HG03558 (cell line): ENCODE data around the gene PAGE1.
"Not testable (repeated sequence)": the region's sequence is repeated elsewhere in the genome, so short reads cannot be mapped to it uniquely, and the experiment has no call there.

Source experiments
- ATAC-seq: cut with Tn5 transposase; IDR thresholded peaks from one replicate; pipeline ENCODE4 v1.9.1; 2021; ENCODE audit warnings: moderate number of reproducible peaks; ENCODE audit not compliant: unreplicated experiment; ENCODE audit errors: extremely low read depth

The PAGE1 gene, protein sequence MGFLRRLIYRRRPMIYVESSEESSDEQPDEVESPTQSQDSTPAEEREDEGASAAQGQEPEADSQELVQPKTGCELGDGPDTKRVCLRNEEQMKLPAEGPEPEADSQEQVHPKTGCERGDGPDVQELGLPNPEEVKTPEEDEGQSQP

DNA sequence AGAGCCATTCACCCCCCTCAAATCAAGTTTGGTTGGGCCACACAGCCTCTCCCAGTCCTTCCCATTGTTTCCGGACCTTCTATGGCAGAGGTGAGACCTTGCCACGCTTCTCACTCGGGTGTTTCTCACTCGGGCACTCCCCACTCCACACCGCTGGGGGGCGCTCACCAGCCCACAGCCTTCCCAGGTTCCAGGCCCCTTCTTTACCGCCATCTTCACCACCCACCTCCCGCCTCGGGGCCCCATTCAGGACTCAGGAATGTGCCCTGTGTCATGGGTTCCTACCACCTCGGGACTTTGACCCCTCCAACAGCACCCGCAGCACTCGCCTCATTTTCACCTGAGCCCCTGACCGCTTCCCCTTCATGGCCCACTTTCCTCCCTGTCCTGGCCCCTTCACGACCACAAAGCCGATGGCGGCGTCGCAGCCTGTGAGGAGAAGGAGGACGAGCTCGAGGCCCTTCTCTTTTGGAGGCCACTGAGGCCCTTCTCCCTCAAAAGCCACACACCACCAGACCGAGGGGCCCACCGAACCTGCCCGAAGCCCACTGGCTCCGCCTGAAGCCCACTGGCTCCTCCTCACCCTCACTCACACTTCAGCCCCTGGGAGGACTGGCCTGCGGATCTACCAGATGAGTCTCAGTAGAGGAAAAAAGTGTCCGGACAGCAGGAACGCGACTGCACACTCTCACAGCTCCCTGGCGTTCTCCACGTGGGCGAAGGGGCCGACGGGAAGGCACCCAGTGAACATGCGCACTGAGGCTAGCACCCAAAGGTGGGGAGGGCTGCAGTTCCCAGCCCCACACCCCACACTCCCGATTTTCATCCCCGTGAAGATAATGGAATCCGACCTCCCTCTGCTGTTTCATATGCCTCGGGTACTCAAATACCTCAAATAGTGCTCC is at the start of gene PAGE1:
PAGE1 (minus strand) TSS at position 709 of the 905 bp plus-strand sequence. CDS start 1,214 bp downstream, outside the sequence.
- no peak for ATAC-seq

DNA sequence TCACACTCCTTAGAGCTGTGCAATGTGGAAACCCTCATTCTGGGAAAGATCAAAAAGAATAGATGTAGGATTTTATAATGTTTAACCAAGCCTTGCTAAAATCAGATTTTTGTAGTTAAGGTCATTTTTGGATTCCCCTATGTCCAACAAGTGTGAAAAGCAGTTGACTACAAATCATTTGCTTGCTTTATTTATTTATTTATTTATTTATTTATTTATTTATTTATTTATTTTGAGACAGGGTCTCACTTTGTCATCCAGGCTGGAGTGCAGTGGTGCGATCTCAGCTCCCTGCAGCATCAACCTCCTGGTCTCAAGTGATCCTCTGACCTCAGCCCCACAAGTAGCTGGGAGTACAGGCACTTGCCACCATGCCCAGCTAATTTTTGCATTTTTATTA is 45.7 kb upstream of the PAGE1 start:
- ATAC-seq = not testable (repeated sequence)

DNA sequence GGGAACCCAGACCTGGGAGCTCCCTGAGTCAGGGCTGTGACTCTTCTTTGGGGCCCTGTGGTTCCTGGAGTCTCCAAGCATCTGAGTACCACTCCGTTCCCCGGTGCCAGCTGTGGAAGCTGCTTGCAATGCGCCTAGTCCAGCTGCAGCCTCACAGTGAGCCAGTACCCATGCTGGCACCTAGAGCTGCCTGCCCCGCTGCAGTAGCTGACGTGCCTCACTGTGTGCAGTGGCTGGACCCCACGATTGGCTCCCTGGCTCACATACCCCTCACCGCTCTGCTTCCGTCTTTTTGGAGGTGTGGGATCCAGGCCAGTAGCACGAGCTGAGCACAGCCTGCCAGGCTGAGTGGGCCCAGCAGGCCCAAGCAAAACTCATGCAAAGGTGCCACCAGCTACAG is 32.1 kb upstream of the PAGE1 start:
- ATAC-seq = no peak

DNA sequence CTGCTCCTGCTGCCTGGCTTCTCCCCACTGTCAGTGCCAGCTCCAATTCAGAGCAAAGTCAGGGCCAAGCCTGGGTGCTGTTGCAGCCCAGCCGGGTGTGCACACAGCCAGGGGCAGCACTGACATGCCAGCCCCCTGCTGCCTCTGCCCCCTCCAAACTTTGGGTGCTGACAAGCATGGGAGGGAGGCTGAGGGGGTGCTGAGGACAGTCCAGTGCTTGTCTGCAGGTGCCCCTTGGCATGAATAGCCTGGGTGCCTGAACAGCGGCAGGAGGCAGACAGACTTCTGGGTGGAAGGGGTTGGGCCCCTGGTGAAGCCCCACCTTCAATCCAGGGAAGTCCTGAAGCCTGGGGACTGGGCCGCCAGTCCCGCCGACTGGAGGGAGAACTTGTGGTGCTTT is 31.2 kb upstream of the PAGE1 start:
- no peak for ATAC-seq

DNA sequence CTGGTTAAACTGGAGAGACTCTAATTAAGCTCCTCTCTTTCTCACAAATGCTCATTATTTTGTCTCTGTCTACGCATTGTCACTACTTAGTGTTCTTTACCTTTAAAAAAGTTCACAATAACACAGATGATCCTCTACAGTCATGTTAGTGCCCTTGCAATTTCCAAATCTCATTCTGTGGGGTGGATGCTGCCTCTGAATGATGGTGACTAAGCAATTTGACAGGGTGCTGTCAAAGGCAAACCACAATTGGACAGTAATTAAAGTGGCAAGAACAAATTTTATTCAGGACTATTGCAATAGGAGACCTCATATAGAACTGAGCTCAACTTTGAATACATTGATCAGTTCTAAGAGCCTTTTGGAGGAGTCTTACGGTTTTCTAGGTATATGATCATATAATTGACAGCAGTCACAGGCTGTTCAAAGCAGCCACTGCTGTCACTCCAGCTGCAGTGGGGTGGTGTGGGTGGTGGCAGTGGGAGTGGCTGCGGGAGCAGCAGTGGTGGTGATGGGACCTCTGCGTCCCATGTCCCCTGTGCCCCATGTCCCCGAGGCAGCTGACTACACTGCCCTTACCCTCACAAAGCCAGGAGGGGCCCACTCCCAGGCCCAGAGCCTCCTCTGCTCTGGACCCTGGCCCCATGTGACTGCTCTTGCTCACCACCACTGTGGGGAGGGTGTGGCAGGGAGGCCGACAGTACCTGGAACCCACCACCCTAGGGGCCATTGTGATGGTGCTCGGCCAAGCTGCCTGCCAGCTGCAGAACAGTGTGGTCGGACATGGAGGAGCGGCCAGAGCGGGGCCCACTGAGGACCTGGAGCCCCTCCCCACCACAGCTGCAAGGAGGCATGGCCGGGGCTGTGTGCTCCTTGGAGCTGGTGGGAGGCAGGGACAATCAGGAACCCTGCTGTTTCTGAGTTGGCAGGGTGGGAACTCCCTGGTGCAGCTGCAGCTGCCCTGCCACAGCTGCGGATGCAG is 30.4 kb upstream of the PAGE1 start:
- no peak for ATAC-seq

DNA sequence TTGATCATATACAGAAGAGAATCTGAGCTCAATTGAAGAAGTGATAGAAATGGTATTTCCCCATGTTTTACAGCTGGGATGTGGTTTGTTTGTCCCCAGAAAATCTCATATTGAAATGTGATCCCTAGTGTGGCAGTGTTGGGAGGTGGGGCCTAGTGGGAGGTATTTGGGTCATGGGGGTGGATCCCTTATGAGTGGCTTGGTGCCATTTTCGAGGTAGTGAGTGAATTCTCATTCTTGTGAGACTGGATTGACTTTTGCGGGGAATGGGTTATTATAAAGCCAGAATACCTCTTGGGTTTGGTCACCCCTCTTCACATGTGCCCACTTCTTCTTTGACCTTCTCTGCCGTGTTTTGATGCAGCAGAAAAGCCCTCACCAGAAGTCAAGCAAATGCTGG is 29.6 kb upstream of the PAGE1 start:
- ATAC-seq = no peak

DNA sequence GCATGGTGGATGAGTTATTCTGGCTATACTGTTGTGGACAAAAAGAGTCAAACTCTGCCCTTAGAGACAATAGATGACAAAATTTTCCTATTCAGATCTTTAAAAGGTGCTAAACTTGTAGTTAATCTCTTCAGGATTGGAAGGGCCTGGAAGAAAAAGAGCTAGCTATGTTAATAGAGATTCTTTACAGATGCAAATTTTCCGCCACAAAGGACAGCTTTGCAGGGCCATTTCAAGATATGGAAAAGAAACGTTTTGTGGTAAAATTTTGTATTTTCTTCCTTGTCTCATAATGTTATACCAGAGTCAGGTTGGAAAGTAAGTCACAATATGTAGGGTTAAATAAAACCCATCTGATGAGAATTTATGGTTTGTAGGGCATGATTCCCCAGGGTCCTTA is 24.3 kb upstream of the PAGE1 start:
- ATAC-seq = not testable (repeated sequence)

DNA sequence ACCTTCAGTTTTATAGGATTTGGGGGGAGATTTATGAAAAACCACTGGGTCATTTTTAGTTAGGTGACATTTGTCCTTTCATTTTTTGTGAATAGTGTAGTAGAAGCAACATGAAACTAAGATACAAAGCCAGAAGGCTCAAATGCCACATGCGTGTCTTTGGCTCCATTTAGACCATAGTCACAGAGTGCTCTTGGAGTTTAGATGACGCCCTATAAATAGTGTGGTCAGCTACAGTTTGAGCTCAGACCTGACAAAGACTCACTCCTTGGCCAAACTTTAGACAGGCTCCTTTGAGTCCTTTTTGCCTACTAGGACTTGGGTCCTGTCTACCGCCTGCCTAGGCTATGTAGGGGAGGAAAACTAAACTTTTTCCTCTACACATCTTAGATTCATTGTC is 16.8 kb upstream of the PAGE1 start:
- no peak for ATAC-seq

DNA sequence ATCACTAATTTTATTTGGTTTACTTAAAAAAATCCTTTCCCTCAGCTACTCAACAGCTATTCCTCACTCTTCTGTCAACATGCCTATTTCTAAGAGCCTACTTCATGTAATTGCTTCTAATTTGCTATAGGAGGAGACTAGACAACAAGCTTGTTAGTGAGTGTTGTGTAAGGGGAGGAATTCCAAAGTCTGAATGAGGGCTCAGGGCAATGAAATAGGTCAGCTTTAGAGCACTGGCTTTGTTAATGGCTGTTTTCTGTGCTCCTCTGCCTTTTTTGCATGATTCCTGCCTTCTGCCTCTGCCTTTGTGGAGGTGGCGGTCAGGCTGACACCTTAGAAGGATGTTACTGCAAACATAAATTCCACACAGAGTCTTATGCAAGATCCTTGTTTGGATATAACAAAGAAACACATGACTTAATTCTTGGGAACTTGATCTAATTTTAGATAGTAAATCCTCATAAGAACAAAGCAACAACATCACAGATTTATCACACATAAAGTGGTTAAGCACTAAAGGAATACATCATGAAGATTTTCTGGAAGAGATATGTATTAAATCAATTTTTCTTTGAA is 15.0 kb upstream of the PAGE1 start:
- ATAC-seq = no peak

DNA sequence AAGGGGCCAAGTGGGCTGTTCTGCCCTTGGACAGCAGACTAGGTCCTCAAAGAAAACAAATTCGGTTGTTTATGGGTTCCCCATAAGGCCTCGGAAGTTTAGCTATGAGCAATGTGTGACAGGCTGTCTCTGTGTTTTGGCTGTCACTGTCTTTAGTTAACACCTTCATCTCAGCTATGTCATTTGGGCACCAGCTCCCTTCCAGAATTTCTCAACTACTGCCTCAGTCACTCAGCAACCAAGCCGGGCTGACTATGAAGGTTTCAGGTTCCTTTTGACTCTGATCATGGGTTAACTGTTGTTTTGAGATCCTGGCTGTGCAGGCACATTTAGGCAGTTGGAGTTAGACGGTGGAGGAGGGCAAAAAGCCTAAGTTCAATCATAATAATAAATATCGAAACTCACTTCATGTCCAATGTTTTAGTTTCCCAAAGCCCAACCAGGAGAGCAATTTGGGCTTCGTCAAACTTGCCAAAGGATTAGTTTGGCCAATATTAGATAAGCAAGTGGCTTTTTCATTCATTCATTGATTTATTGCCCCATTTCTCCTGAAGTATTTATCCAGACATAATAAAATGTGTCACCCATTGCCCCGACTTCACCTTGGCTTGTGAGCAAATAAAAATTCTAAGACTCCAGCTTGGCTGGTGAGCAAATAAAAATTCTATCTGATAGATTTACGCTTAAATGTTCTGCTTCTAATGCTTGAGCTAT is 9.1 kb upstream of the PAGE1 start:
- ATAC-seq = no peak

DNA sequence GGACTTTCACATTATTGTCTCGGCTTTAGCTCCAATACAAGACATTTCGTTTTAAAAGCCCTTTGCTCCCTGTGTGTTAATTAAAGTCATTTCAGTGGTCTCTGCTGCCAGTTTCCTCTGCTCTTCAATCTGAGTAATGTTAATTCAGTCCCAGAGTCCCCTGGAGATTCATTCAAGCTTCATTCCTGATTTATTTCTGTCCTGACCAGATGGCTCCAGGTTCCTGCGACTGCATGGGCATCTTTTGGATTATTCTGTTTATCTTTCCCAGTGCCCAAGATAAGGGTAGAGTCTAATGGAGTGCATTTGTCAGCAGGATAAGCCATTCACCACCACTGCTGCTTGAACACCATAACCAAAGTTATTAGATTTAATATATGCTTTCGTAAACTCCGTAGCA is 6.1 kb upstream of the PAGE1 start:
- no peak for ATAC-seq

DNA sequence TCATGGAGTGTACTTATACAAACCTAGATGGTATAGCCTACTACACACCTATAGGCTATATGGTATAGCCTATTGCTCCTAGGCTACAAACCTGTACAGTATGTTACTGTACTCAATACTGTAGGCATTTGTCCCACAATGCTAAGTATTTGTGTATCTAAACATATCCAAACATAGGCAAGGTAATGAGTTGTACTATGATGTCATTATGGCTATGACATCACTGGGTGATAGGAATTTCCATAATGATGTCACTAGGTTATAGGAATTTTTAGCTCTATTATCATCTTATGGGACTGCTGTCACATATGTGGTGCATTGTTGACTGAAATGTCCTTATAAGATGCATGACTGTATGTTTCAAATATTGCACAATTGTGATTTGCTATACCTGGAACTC is 5.5 kb upstream of the PAGE1 start:
- ATAC-seq = no peak

DNA sequence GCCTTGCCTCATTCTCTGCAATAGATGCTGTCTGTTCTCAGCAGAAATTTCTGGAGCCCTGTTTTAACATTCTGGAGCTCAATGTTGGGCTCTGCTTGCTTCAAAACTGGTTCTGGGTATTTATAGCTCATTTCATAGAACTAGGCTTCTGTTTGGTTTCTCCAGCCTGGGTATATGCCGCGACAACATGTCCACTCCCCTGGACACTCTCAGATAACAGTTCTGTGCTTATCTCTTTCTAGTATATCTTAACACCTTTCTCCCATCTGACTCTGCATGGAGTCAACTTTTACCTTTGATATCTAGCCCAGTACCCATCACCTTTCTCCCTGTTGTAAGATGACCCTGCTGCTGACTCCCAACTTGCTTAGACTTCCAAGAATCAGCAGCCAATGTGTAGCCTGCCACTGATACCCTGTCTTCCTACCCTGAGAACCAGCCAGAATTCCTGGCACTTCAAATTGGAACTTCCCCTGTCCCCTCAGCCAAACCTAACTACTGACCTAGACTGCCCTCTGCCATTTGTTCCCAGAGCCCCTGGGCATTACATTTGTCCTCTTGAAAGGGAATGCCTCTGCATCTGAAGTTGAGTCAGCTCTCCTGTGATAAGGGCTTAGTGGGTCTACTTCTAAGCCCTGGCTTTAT is 20.6 kb downstream of the PAGE1 start:
- ATAC-seq = no peak

DNA sequence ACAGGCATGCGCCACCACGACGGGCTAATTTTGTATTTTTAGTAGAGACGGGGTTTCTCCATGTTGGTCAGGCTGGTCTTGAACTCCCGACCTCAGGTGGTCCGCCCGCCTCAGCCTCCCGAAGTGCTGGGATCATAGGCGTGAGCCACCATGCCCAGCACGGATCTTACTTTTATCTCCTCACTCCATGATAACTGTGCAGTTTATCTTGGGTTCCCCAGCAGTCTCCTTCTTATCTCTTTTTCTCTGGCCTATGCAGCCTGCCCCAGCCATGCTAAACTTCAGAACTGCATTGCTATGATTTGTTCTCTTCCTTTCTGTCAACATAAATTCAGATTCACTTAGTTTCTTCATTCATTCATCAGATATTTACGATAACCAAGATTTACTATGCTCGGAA is 22.4 kb downstream of the PAGE1 start:
- no peak for ATAC-seq

DNA sequence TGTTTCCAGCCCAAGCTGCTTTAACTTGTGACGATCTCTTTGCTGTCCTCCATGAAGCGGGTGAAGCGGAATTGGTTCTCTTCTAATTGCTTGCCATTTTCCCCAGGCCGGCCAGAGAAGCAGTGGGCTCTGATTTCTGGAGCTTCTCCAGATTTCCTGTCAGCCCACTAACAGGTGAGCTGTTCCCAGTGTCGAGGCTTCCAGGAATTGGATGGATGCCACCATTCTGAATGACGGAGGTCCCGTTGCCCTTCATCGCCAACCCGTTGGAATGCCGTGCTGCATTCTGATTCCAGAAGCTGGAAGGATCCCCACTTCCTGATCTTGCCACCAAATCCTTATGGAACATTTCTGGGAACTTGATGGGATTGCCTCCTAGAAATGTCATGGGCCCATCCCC is 31.0 kb downstream of the PAGE1 start:
- ATAC-seq = no peak

DNA sequence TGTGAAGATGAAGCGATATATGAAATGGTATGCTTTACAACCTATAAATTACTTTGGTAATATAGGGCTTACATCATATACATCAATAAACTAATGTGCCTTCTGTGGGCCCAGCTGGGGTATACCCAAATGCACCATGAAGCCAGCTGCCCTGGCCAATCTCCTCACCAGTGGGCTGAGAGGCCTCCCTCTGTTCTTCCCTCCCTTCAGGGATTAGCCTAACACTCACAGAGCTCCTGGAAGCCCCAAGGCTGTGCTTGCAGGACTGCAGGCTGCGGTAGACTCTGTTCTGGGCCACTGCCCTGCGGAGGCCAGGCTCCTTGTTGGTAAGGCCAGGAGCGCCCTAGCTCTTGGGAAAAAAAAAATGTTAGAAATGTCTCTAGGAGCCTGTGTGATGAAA is 33.9 kb downstream of the PAGE1 start:
- no peak for ATAC-seq

DNA sequence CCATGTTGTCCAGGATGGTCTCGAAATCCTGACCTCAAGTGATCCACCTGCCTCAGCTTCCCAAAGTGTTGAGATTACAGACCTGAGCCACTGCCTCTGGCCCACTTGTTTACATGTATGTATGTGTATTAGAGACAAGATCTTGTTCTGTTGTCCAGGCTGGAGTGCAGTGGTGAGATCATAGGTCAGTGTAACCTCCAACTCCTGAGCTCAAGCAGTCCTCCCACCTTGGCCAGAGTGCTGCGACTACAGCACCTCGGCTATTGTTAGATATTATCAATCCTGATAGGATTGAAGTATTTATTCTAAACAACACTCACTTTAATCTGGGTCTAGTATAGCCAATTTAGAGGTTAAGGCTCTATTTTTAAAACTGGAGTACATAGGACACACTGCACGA is 36.0 kb downstream of the PAGE1 start:
- no peak for ATAC-seq

DNA sequence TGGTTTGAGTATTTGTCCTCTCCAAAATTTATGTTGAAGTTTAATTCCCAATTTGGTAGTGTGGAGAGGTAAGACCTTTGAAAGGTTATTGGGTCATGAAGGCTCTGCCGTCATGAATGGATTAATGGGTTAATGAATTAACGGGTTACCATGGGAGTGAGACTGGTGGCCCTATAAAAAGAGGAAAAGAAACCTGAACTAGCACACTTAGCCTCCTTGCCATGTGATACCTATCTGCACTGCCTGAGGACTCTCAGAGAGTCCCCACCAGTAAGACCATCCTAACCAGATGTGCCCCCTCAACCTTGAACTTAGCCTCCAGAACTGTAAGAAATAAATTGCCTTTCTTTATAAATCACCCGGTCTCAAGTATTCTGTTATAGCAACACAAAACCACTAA is 39.3 kb downstream of the PAGE1 start:
- no peak for ATAC-seq

DNA sequence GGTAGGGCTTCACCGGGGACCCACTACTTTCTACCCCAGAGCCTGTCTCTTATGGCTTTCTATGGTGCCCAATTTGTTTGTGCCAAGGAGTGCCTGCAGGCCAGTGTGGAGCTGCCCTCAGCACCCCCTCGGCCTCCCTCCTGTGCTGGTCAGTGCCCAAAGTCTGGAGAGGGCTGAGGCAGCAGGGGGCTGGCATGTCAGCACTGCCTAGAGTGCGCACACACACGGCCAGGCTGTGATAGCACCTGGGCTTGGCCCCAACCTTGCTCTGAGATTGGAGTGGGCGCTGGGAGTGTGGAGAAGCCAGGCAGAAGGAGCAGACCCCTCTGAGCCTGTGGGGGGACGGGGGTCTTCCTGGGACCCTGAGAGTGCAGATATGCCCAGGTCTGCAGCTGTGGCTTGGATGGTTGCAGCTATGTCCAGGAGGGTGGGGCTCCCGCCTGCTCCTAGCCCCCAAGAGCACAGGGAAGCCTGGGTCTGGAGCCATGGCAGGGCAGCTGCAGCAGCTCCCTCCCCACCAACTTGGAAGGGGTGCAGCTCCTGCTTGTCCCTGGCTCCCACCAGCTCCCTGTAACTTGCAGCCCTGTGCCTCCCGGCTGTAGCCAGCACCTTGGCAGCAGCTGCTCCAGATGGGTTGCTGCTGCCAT is 50.7 kb downstream of the PAGE1 start:
- no peak for ATAC-seq
